Stimulated activated CD4-positive, alpha-beta T cell treated with anti-CD3 and anti-CD28 coated beads, Interleukin-15, amount 100 ng/mL, for 48 hours (primary cell): ENCODE results near the gene ANKMY1.
"Not testable (repeated sequence)": the region's sequence is repeated elsewhere in the genome, so short reads cannot be mapped to it uniquely, and the experiment has no call there.

Source experiments
- DNase-seq, 2 donors: peaks; one replicate each; pipeline ENCODE4 v3.0.0-alpha.2; 2020; ENCODE audit warnings: low read depth in 2 of 2

The ANKMY1 gene

GRCh38 chr2:240555541-240556250, 2.1 kb downstream of the ANKMY1 start:
- no peak for DNase-seq

DNA sequence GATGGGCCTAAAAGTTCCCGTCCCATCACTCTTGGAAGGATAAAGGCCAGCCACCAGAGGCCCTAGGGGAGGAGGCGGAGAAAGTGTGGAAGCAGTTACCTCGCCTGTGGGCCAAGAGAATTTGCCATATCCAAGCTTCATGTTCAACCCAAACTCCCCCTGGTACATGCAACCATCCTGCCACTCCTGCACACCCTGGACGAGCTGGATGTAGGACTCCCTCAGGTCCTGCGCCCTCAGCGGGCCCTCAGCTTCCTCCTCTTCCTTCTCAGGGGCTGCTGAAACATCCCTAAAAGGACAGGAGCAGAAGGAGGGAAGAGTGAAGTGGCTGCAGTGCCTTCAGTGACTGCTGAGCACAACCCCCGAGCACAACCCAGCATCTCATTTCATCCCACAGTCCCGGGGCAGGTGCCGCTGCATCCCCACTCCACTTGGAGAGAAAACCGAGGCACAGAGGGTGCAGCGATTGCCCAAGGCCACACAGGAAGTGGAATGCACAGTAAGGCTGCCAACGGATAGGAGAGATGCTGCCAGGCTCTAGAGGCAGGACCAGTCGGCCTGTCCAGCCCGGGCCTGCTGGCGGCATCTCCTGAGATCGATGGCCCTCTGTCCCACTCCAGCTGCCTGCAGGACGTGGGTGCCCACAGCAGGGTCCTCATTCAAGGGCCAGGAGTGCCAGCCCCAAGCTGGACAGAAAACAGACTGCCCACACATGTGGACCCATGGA, 2.9 kb downstream of the ANKMY1 start:
- no peak for DNase-seq

GRCh38 chr2:240553956-240554480, 3.8 kb downstream of the ANKMY1 start:
- DNase-seq = no peak

- no peak for DNase-seq
These were observed 6.0 kb downstream of the ANKMY1 start for GRCh38 chr2:240551811-240552210.

GRCh38 chr2:240551288-240551687, 6.5 kb downstream of the ANKMY1 start:
- DNase-seq = no peak

DNA sequence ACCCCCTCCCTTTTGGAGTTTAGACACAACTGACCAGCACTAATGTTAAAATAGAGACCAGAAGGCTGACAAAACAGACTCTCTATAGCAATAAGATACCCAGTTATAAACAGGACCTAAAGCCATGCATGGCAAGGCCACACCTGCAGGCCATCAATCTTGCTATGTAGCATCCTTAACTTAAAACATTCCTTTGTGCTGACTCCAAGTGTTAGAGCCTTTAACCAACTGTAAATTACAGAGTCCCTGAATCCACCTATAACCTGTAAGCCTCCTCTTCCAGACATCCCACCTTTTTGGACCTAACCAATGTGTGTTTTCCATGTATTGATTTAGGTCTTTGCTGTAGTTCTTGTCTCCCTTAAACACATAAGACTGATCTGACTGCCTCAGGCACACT, 17.9 kb downstream of the ANKMY1 start:
- no peak for DNase-seq

GRCh38 chr2:240539101-240539500, 18.7 kb downstream of the ANKMY1 start:
- DNase-seq = not testable (repeated sequence)

GRCh38 chr2:240538031-240538780, 19.6 kb downstream of the ANKMY1 start:
- no peak for DNase-seq

- no peak for DNase-seq
These were observed 25.6 kb downstream of the ANKMY1 start for GRCh38 chr2:240532031-240532775.

GRCh38 chr2:240531038-240531437, 26.8 kb downstream of the ANKMY1 start:
- no peak for DNase-seq

DNA sequence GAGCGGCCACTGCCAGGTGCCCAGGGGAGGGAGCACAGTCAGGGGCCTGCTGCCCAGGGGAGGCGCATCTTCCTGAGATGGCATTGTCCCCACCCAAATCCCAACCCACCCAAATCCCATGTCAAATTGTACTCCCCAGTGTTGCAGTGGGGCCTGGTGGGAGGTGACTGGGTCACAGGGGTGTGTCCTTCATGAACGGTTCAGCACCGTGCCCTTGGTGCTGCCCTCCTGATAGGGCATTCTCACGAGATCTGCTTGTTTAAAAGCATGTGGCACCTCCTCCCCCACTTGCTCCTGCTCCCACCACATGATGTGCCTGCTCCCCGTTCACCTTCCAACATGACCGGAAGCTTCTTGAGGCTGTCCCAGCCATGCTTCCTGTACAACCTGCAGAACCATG, 27.6 kb downstream of the ANKMY1 start:
- no peak for DNase-seq

DNA sequence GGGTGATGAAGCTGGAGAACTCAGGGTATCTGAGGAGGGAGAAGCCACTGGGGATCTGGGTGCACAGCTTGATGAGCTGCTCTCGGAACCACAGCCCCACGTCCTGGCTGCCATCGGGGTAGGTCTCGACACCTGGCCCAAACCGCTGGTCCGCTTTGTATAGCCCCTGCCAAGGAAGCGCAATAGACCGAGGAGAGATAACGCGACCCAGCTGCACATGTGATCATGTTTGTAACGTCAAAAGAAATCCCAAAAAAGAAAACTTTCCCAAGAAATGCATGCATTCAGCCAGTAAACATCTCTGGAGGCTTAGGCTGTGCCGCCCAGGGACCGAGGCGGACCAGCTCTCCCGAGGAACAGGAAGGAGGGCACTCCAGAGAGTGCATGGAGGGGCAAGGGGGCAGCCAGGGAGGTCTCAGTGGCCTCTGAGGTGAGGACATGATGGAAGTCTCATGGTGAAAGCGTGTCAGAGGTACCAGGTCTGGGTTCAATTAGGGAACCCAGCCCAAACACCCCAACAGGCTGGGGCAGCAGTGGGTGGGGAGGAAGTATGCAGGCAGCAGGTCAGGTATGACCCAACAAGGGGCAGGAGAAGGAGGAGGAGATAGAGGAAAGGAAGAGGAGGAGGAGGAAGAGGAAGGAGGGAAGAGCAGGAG, 28.3 kb downstream of the ANKMY1 start:
- no peak for DNase-seq

GRCh38 chr2:240528406-240529040, 29.3 kb downstream of the ANKMY1 start:
- DNase-seq = no peak

DNA sequence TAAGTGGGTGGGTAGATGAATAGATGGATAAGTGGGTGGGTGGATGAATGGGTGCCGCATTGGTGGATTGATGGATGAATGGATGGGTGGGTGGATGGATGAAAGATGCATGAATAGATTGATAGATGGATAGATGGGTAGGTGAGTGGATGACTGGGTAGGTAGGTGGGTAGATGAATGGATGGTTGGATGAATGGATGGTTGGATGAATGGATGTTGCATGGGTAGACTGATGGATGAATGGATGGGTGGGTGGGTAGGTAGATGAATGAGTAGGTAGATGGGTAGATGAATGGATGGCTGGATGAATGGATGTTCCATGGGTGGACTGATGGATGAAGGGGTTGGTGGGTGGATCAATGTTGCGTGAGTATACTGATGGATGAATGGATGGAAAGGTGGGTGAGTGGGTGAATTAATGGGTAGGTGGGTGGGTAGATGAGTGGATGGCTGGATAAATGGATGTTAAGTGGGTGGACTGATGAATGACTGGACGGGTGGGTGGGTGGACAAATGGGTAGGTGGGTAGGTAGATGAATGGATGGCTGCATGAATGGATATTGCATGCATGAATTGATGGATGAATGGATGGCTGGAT, 30.5 kb downstream of the ANKMY1 start:
- no peak for DNase-seq

DNA sequence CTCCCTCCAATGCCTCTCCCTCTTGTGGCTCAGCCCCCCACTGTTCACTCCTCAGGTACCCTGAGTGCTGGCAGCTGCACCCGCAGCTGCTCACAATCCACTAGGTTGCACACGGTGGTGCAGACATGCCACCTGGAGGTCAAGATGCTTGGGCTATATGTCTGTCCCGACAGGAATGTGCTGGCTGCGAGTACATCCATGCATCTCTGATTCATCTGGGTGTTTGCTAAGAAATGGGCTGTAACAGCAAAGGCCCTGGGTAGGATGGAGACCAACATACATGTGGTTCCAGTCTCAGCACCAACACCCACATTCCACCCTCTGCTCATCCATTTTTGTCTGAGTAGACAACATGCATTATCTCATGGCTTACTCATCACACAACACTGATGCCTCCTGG, 31.3 kb downstream of the ANKMY1 start:
- no peak for DNase-seq

DNA sequence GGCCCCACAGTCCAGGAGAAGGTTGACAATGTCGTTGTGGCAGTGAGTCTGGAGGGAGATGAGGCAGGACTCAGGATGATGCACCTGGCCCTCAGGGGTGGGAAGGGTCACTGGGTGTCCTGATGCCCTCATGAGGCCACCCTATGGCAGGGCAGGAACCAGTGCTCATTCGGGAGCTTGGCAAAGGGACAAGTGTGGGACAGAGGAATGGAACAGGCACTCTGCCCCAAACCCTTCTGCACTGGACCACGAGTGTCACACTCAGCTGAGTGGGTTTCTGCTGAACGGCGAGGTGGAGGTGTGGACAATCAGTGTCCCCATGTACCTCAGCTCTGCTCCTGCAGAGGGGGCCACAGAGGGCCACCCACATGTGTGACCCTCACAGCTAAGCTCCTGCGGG, 32.0 kb downstream of the ANKMY1 start:
- DNase-seq = no peak

DNA sequence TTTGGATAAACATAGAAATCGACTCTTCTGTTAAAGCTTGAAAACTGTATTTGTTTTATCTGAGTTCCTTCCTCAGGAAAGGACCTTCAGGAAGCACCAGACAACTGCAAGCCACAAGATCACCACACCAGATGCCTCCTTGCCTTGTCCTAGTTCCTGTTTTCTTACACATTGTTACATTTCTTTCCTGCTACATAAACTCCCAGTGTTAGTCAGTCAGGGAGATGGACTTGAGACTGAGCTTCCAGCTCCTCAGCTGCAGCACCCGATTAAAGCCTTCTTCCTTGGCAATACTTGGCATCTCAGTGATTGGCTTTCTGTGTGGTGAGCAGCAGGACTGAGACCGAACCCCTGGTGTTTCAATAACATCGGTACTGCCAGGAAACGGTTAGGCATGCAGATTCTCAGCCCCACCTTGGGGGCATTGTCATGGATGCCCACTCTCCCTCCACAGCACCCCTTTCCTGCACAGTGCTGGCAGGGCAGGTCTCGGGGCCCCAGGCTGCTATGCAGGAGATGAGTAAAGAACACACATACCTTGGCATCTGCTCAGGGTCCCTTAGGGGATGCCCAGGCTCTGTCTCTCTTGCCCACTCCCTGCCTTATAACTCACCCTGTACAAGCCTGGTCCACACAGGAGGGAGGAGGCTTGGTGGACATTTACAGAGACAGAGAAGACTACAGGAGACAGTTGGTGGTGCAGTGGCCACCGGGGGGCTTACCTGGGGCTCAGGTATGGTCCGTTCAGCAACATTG, 32.6 kb downstream of the ANKMY1 start:
- no peak for DNase-seq

DNA sequence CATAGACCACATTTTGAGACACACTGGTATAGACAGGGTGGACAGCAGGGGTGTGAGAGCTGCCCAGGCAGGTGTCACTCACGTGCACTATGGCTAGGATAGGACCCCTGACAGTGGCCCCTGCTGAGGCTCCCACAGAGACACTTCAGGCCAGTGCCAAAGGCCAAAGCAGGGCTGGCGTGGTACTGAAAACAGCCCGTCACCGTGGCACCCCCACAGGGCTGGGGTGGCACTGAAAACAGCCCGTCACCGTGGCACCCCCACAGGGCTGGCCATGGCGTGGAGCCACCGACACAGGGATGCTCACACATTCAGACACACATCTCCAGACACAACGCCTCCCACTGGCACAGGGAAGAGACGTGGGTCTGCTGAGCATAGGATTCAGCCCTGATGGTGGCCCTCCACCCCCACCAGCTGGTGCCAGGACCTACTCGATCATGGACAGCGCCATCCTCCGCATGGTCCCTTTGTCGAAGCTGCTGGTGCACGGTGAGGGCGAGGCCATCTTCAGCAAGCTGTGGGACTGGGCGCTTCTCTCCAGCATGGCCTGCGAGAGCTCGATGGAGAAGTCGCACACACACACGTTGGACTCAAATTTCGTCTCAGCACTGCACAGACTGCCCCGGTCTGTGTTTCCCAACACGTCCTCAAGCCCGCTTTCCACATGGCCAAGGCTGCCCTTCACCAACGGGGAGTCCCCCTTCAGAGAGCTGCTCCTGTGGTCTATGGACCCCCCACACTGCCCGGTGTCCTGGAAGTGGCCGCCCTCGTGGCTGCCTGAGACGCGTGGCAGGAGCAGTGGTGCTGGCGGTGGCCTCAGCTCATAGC, 34.1 kb downstream of the ANKMY1 start:
- no peak for DNase-seq

DNA sequence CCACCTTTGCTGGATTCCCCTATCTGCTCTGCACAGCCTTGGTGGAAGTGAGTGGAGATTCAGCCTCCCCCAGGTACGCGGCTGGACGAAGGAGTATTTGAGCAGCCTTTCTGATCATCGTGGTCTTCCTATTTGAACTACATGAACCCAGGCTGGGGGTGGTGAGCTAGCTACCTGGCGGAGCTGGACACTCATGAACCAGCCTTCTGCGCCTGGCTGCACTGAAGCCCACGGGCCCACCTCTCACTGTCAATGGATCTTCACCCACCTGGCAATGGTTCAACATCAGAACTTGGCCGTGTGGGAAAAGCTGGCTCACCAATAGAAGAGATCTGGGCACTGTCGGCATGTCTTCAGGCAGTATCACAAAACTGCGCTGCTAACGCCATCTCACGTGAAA, 35.4 kb downstream of the ANKMY1 start:
- DNase-seq = no peak
